ENCODE data around the gene ANKLE2.
"Not testable (repeated sequence)": the region's sequence is repeated elsewhere in the genome, so short reads cannot be mapped to it uniquely, and the experiment has no call there.

The ANKLE2 gene

GRCh38 chr12:132695431-132695830 lies 66.2 kb downstream of the ANKLE2 start:
- Histone ChIP-seq H3K4me1 (ENCODE audit: control insufficient read depth, insufficient read depth, low read length) (no peaks in the 10 kb centered on the region), H3K9me3 (ENCODE audit: control insufficient read depth, low read length) (no peaks in the 10 kb centered on the region), H3K27me3 (ENCODE audit: control insufficient read depth, insufficient read depth, low read length, poor library complexity, severe bottlenecking) (no peaks in the 10 kb centered on the region), H3K36me3 (ENCODE audit: control insufficient read depth, insufficient read depth, low read length) (peaks cover 13% of the 10 kb centered on the region), H3K27ac (ENCODE audit: insufficient read depth, low read depth, low read length, poor library complexity, severe bottlenecking) (no peak overlapping the region), H3K4me3 (ENCODE audit: insufficient read depth, low read depth, low read length) (no peak overlapping the region)
- WGBS, 2 experiments, result 96 to 97% methylated on average over 12 of the region's 12 CpGs

- 95 to 97% methylated on average over 3 of the region's 3 CpGs for WGBS, 2 experiments
- H3K27ac ChIP-seq (ENCODE audit: insufficient read depth, low read depth, low read length, poor library complexity, severe bottlenecking), result not testable (repeated sequence)
- peaks cover 16% of the 10 kb centered on the region for H3K36me3 ChIP-seq (ENCODE audit: control insufficient read depth, insufficient read depth, low read length)
These were observed 66.7 kb downstream of the ANKLE2 start for GRCh38 chr12:132694888-132695287.

GRCh38 chr12:132692030-132692429 lies 69.6 kb downstream of the ANKLE2 start:
- not testable (repeated sequence) for H3K9me3 ChIP-seq (ENCODE audit: control insufficient read depth, low read length); H3K4me1 ChIP-seq (ENCODE audit: control insufficient read depth, insufficient read depth, low read length); H3K4me3 ChIP-seq (ENCODE audit: insufficient read depth, low read depth, low read length); H3K27ac ChIP-seq (ENCODE audit: insufficient read depth, low read depth, low read length, poor library complexity, severe bottlenecking)
- Histone ChIP-seq H3K36me3 (ENCODE audit: control insufficient read depth, insufficient read depth, low read length) (peaks cover 15% of the 10 kb centered on the region), H3K27me3 (ENCODE audit: control insufficient read depth, insufficient read depth, low read length, poor library complexity, severe bottlenecking) (peaks cover 17% of the 10 kb centered on the region)
- WGBS, 2 experiments, result 94 to 97% methylated on average over 3 of the region's 3 CpGs

More at GRCh38 chr12:132694888-132695287, 66.7 kb downstream of the ANKLE2 start:
- H3K9me3 ChIP-seq (ENCODE audit: control insufficient read depth, low read length); H3K27me3 ChIP-seq (ENCODE audit: control insufficient read depth, insufficient read depth, low read length, poor library complexity, severe bottlenecking); H3K4me3 ChIP-seq (ENCODE audit: insufficient read depth, low read depth, low read length); H3K4me1 ChIP-seq (ENCODE audit: control insufficient read depth, insufficient read depth, low read length): not testable (repeated sequence)

- 84 to 89% methylated on average over 9 of the region's 9 CpGs for whole genome bisulfite sequencing, 2 experiments
- Histone ChIP-seq H3K4me1 (ENCODE audit: control insufficient read depth, insufficient read depth, low read length) (peaks cover 7% of the 10 kb centered on the region), H3K27me3 (ENCODE audit: control insufficient read depth, insufficient read depth, low read length, poor library complexity, severe bottlenecking) (peaks cover 17% of the 10 kb centered on the region), H3K36me3 (ENCODE audit: control insufficient read depth, insufficient read depth, low read length) (peaks cover 6% of the 10 kb centered on the region), H3K27ac (ENCODE audit: insufficient read depth, low read depth, low read length, poor library complexity, severe bottlenecking) (no peak overlapping the region), H3K4me3 (ENCODE audit: insufficient read depth, low read depth, low read length) (no peak overlapping the region), H3K9me3 (ENCODE audit: control insufficient read depth, low read length) (no peaks in the 10 kb centered on the region)
These were observed 71.5 kb downstream of the ANKLE2 start for GRCh38 chr12:132690112-132690511.

- Histone ChIP-seq H3K9me3 (ENCODE audit: control insufficient read depth, low read length) (no peaks in the 10 kb centered on the region), H3K27me3 (ENCODE audit: control insufficient read depth, insufficient read depth, low read length, poor library complexity, severe bottlenecking) (peaks cover 17% of the 10 kb centered on the region), H3K4me1 (ENCODE audit: control insufficient read depth, insufficient read depth, low read length) (peaks cover 7% of the 10 kb centered on the region), H3K4me3 (ENCODE audit: insufficient read depth, low read depth, low read length) (no peak overlapping the region), H3K27ac (ENCODE audit: insufficient read depth, low read depth, low read length, poor library complexity, severe bottlenecking) (no peak overlapping the region), H3K36me3 (ENCODE audit: control insufficient read depth, insufficient read depth, low read length) (peaks cover 6% of the 10 kb centered on the region)
- 50 to 55% methylated on average over 18 of the region's 18 CpGs for WGBS, 2 experiments
These were observed 72.4 kb downstream of the ANKLE2 start for GRCh38 chr12:132689227-132689626.

GRCh38 chr12:132687211-132688164 lies 74.1 kb downstream of the ANKLE2 start, which contains the start of the genes POLE and PXMP2:
POLE (minus strand) TSS chr12:132687342; CDS start chr12:132687315, 27 bp downstream.
PXMP2 (plus strand) TSS chr12:132687587; CDS start chr12:132687671, 84 bp downstream.
- Histone ChIP-seq H3K4me3 (ENCODE audit: insufficient read depth, low read depth, low read length) (peak within 1 kb of the TSS; percentile 56), H3K9me3 (ENCODE audit: control insufficient read depth, low read length) (no peaks in the 10 kb centered on the region), H3K4me1 (ENCODE audit: control insufficient read depth, insufficient read depth, low read length) (peaks cover 7% of the 10 kb centered on the region), H3K27me3 (ENCODE audit: control insufficient read depth, insufficient read depth, low read length, poor library complexity, severe bottlenecking) (peaks cover 17% of the 10 kb centered on the region), H3K27ac (ENCODE audit: insufficient read depth, low read depth, low read length, poor library complexity, severe bottlenecking) (peak within 1 kb of the TSS; percentile 52), H3K36me3 (ENCODE audit: control insufficient read depth, insufficient read depth, low read length) (peaks cover 6% of the 10 kb centered on the region)
- 0% methylated on average over 134 of the region's 134 CpGs for WGBS, 2 experiments

- Histone ChIP-seq H3K4me3 (ENCODE audit: insufficient read depth, low read depth, low read length) (peak overlapping the region; percentile 56), H3K27me3 (ENCODE audit: control insufficient read depth, insufficient read depth, low read length, poor library complexity, severe bottlenecking) (peaks cover 17% of the 10 kb centered on the region), H3K4me1 (ENCODE audit: control insufficient read depth, insufficient read depth, low read length) (peaks cover 7% of the 10 kb centered on the region), H3K27ac (ENCODE audit: insufficient read depth, low read depth, low read length, poor library complexity, severe bottlenecking) (peak overlapping the region; percentile 52), H3K36me3 (ENCODE audit: control insufficient read depth, insufficient read depth, low read length) (peaks cover 6% of the 10 kb centered on the region), H3K9me3 (ENCODE audit: control insufficient read depth, low read length) (no peaks in the 10 kb centered on the region)
- 0 to 1% methylated on average over 55 of the region's 55 CpGs for WGBS, 2 experiments
These were observed 74.8 kb downstream of the ANKLE2 start for GRCh38 chr12:132686825-132687210.

GRCh38 chr12:132685400-132685799 lies 76.2 kb downstream of the ANKLE2 start:
- peaks cover 17% of the 10 kb centered on the region for H3K27me3 ChIP-seq (ENCODE audit: control insufficient read depth, insufficient read depth, low read length, poor library complexity, severe bottlenecking)
- peaks cover 7% of the 10 kb centered on the region for H3K4me1 ChIP-seq (ENCODE audit: control insufficient read depth, insufficient read depth, low read length)
- no peak overlapping the region for H3K27ac ChIP-seq (ENCODE audit: insufficient read depth, low read depth, low read length, poor library complexity, severe bottlenecking)
- H3K4me3 ChIP-seq (ENCODE audit: insufficient read depth, low read depth, low read length), result no peak overlapping the region
- H3K9me3 ChIP-seq (ENCODE audit: control insufficient read depth, low read length), result no peaks in the 10 kb centered on the region
- H3K36me3 ChIP-seq (ENCODE audit: control insufficient read depth, insufficient read depth, low read length), result peaks cover 3% of the 10 kb centered on the region
- 71 to 73% methylated on average over 5 of the region's 5 CpGs for WGBS, 2 experiments

GRCh38 chr12:132677492-132677891 lies 84.1 kb downstream of the ANKLE2 start:
- Histone ChIP-seq H3K9me3 (ENCODE audit: control insufficient read depth, low read length) (no peaks in the 10 kb centered on the region), H3K27ac (ENCODE audit: insufficient read depth, low read depth, low read length, poor library complexity, severe bottlenecking) (no peak overlapping the region), H3K4me3 (ENCODE audit: insufficient read depth, low read depth, low read length) (no peak overlapping the region), H3K27me3 (ENCODE audit: control insufficient read depth, insufficient read depth, low read length, poor library complexity, severe bottlenecking) (no peaks in the 10 kb centered on the region), H3K36me3 (ENCODE audit: control insufficient read depth, insufficient read depth, low read length) (peaks cover 58% of the 10 kb centered on the region), H3K4me1 (ENCODE audit: control insufficient read depth, insufficient read depth, low read length) (no peaks in the 10 kb centered on the region)
- 95 to 97% methylated on average over 9 of the region's 9 CpGs for WGBS, 2 experiments

- H3K27me3 ChIP-seq (ENCODE audit: control insufficient read depth, insufficient read depth, low read length, poor library complexity, severe bottlenecking), result no peaks in the 10 kb centered on the region
- no peak overlapping the region for H3K4me3 ChIP-seq (ENCODE audit: insufficient read depth, low read depth, low read length)
- peaks cover 69% of the 10 kb centered on the region for H3K36me3 ChIP-seq (ENCODE audit: control insufficient read depth, insufficient read depth, low read length)
- WGBS, 2 experiments, result 96% methylated on average over 14 of the region's 14 CpGs
- no peaks in the 10 kb centered on the region for H3K9me3 ChIP-seq (ENCODE audit: control insufficient read depth, low read length)
- no peak overlapping the region for H3K27ac ChIP-seq (ENCODE audit: insufficient read depth, low read depth, low read length, poor library complexity, severe bottlenecking)
- H3K4me1 ChIP-seq (ENCODE audit: control insufficient read depth, insufficient read depth, low read length), result no peaks in the 10 kb centered on the region
These were observed 85.7 kb downstream of the ANKLE2 start for GRCh38 chr12:132675757-132676432.
